Muscle of arm (tissue), 14 donors: ENCODE data around the gene DDAH2. TPM values are rescaled to one million over a fixed set of nuclear protein-coding genes. Genes with fewer than 3 reads are reported as not detected.

Source experiments
- DNase-seq: peaks from one replicate; pipeline ENCODE4 v3.0.0-alpha.2; 2013
- long read RNA-seq, 11 donors: transcript quantifications; one replicate each; lab custom pipeline, GENCODE V29; 2026
- polyA plus RNA-seq, 12 donors: library from polyadenylated mRNA; unstranded; fragments of 120-200 nt; gene quantifications; one replicate each; pipeline ENCODE4 v1.2.1, GENCODE V29; 2013; ENCODE audit not compliant: insufficient read length in 12 of 12

DDAH2 gene
- 100 to 1,000 TPM in 8 of 12 donors, 10 to 100 TPM in 3, not detected in 1; 89.7 to 152 (median 108) TPM for polyA plus RNA-seq
- long read RNA-seq, donor 1, transcript DDAH2-213 (7 exons, 1,688 nt): major isoform, 53 of 123 reads
- long read RNA-seq, donor 1, transcript DDAH2-212 (6 exons, 1,688 nt): minor isoform, 21 of 123 reads
- long read RNA-seq, donor 1, partial matches to known transcripts: 44 of 123 reads
- long read RNA-seq, donor 1, other reads (novel, unspliced or antisense): 0 of 123 reads
- long read RNA-seq, donor 2, transcript DDAH2-213 (7 exons, 1,688 nt): major isoform, 51 of 126 reads
- long read RNA-seq, donor 2, transcript DDAH2-212 (6 exons, 1,688 nt): minor isoform, 22 of 126 reads
- long read RNA-seq, donor 2, partial matches to known transcripts: 46 of 126 reads
- long read RNA-seq, donor 2, other reads (novel, unspliced or antisense): 0 of 126 reads
- long read RNA-seq, donor 3, transcript DDAH2-212 (6 exons, 1,688 nt): minor isoform, 14 of 71 reads
- long read RNA-seq, donor 3, transcript DDAH2-213 (7 exons, 1,688 nt): major isoform, 35 of 71 reads
- long read RNA-seq, donor 3, partial matches to known transcripts: 18 of 71 reads
- long read RNA-seq, donor 3, other reads (novel, unspliced or antisense): 0 of 71 reads
- long read RNA-seq, donor 4, transcript DDAH2-212 (6 exons, 1,688 nt): minor isoform, 10 of 38 reads
- long read RNA-seq, donor 4, transcript DDAH2-213 (7 exons, 1,688 nt): major isoform, 24 of 38 reads
- long read RNA-seq, donor 4, partial matches to known transcripts: 0 of 38 reads
- long read RNA-seq, donor 4, other reads (novel, unspliced or antisense): 0 of 38 reads
- long read RNA-seq, donor 5, transcript DDAH2-213 (7 exons, 1,688 nt): major isoform, 64 of 122 reads
- long read RNA-seq, donor 5, transcript DDAH2-212 (6 exons, 1,688 nt): minor isoform, 29 of 122 reads
- long read RNA-seq, donor 5, partial matches to known transcripts: 22 of 122 reads
- long read RNA-seq, donor 5, other reads (novel, unspliced or antisense): 5 of 122 reads
- long read RNA-seq, donor 6, transcript DDAH2-212 (6 exons, 1,688 nt): minor isoform, 17 of 72 reads
- long read RNA-seq, donor 6, transcript DDAH2-213 (7 exons, 1,688 nt): major isoform, 32 of 72 reads
- long read RNA-seq, donor 6, partial matches to known transcripts: 19 of 72 reads
- long read RNA-seq, donor 6, other reads (novel, unspliced or antisense): 0 of 72 reads
- long read RNA-seq, donor 7, transcript DDAH2-212 (6 exons, 1,688 nt): minor isoform, 6 of 23 reads
- long read RNA-seq, donor 7, transcript DDAH2-213 (7 exons, 1,688 nt): major isoform, 17 of 23 reads
- long read RNA-seq, donor 7, partial matches to known transcripts: 0 of 23 reads
- long read RNA-seq, donor 7, other reads (novel, unspliced or antisense): 0 of 23 reads
- long read RNA-seq, donor 8, transcript DDAH2-212 (6 exons, 1,688 nt): minor isoform, 11 of 89 reads
- long read RNA-seq, donor 8, transcript DDAH2-213 (7 exons, 1,688 nt): major isoform, 62 of 89 reads
- long read RNA-seq, donor 8, partial matches to known transcripts: 5 of 89 reads
- long read RNA-seq, donor 8, other reads (novel, unspliced or antisense): 0 of 89 reads
- long read RNA-seq, donor 9, transcript DDAH2-212 (6 exons, 1,688 nt): minor isoform, 21 of 66 reads
- long read RNA-seq, donor 9, transcript DDAH2-211 (7 exons, 1,330 nt): minor isoform, 5 of 66 reads
- long read RNA-seq, donor 9, transcript DDAH2-213 (7 exons, 1,688 nt): major isoform, 37 of 66 reads
- long read RNA-seq, donor 9, partial matches to known transcripts: 0 of 66 reads
- long read RNA-seq, donor 9, other reads (novel, unspliced or antisense): 0 of 66 reads
- long read RNA-seq, donor 10, transcript DDAH2-213 (7 exons, 1,688 nt): major isoform, 43 of 93 reads
- long read RNA-seq, donor 10, transcript DDAH2-211 (7 exons, 1,330 nt): minor isoform, 7 of 93 reads
- long read RNA-seq, donor 10, transcript DDAH2-212 (6 exons, 1,688 nt): minor isoform, 17 of 93 reads
- long read RNA-seq, donor 10, partial matches to known transcripts: 22 of 93 reads
- long read RNA-seq, donor 10, other reads (novel, unspliced or antisense): 0 of 93 reads
- long read RNA-seq, donor 11, transcript DDAH2-213 (7 exons, 1,688 nt): major isoform, 56 of 104 reads
- long read RNA-seq, donor 11, transcript DDAH2-212 (6 exons, 1,688 nt): minor isoform, 16 of 104 reads
- long read RNA-seq, donor 11, partial matches to known transcripts: 22 of 104 reads
- long read RNA-seq, donor 11, other reads (novel, unspliced or antisense): 0 of 104 reads

GRCh38 chr6:31728767-31729514, at the start of gene DDAH2:
Gene DDAH2, minus strand, starts transcription at chr6:31729299. Its CDS starts 138 bp downstream, at chr6:31729161.
- DNase-seq: no peak

- DNase-seq: no peak
Observed at GRCh38 chr6:31778193-31778592, 49.1 kb upstream of the DDAH2 start.

- DNase-seq: no peak
Observed at GRCh38 chr6:31777667-31778050, 48.6 kb upstream of the DDAH2 start.

- DNase-seq: no peak
Observed at GRCh38 chr6:31776989-31777666, 48.0 kb upstream of the DDAH2 start, which contains the start of gene VWA7. Gene VWA7, minus strand, starts transcription at chr6:31777328. Its CDS starts 549 bp downstream, at chr6:31776779.

- DNase-seq: no peak
Observed at GRCh38 chr6:31776485-31776988, 47.4 kb upstream of the DDAH2 start.

- no peak for DNase-seq
Observed at GRCh38 chr6:31775633-31776484, 46.8 kb upstream of the DDAH2 start.

GRCh38 chr6:31775184-31775583, 46.1 kb upstream of the DDAH2 start:
- no peak for DNase-seq

GRCh38 chr6:31771992-31772358, 42.9 kb upstream of the DDAH2 start:
- DNase-seq: no peak

GRCh38 chr6:31770860-31771259, 41.8 kb upstream of the DDAH2 start:
- DNase-seq: no peak

- no peak for DNase-seq
Observed at GRCh38 chr6:31769684-31770371, 40.7 kb upstream of the DDAH2 start.

- DNase-seq: no peak
Observed at GRCh38 chr6:31768363-31769257, 39.5 kb upstream of the DDAH2 start.

- no peak for DNase-seq
Observed at GRCh38 chr6:31767096-31767645, 38.1 kb upstream of the DDAH2 start.

- DNase-seq: no peak
Observed at GRCh38 chr6:31765910-31766794, 37.1 kb upstream of the DDAH2 start.

GRCh38 chr6:31765559-31765909, 36.4 kb upstream of the DDAH2 start:
- DNase-seq: no peak
